Activated T-helper 1 cell treated with anti-CD3 and anti-CD28 coated beads, Interleukin-2, amount 50 U/mL, for 16 hours (primary cell): ENCODE results near the gene CMTM2.
"Not testable (repeated sequence)": the region's sequence is repeated elsewhere in the genome, so short reads cannot be mapped to it uniquely, and the experiment has no call there.

ENCODE experiments used
- DNase-seq, 2 donors: peaks; one replicate each; pipeline ENCODE4 v3.0.0-alpha.2; 2020; ENCODE audit warnings: low read depth in 1 of 2, low spot score in 1 of 2

The CMTM2 gene

DNA sequence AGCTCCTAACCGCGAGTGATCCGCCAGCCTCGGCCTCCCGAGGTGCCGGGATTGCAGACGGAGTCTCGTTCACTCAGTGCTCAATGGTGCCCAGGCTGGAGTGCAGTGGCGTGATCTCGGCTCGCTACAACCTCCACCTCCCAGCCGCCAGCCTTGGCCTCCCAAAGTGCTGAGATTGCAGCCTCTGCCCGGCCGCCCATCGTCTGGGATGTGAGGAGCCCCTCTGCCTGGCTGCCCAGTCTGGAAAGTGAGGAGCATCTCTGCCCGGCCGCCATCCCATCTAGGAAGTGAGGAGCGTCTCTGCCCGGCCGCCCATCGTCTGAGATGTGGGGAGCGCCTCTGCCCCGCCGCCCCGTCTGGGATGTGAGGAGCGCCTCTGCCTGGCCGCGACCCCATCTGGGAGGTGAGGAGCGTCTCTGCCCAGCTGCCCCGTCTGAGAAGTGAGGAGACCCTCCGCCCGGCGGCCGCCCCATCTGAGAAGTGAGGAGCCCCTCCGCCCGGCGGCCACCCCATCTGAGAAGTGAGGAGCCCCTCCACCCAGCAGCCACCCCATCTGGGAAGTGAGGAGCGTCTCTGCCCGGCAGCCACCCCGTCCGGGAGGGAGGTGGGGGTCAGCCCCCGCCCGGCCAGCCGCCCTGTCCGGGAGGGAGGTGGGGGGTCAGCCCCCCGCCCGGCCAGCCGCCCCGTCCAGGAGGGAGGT is 51.4 kb downstream of the CMTM2 start:
- DNase-seq = not testable (repeated sequence)

DNA sequence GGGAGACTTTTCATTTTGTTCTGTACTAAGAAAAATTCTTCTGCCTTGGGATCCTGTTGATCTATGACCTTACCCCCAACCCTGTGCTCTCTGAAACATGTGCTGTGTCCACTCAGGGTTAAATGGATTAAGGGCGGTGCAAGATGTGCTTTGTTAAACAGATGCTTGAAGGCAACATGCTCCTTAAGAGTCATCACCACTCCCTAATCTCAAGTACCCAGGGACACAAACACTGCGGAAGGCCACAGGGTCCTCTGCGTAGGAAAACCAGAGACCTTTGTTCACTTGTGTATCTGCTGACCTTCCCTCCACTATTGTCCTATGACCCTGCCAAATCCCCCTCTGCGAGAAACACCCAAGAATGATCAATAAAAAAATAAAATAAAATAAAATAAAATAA is 52.3 kb downstream of the CMTM2 start:
- DNase-seq = not testable (repeated sequence)

DNA sequence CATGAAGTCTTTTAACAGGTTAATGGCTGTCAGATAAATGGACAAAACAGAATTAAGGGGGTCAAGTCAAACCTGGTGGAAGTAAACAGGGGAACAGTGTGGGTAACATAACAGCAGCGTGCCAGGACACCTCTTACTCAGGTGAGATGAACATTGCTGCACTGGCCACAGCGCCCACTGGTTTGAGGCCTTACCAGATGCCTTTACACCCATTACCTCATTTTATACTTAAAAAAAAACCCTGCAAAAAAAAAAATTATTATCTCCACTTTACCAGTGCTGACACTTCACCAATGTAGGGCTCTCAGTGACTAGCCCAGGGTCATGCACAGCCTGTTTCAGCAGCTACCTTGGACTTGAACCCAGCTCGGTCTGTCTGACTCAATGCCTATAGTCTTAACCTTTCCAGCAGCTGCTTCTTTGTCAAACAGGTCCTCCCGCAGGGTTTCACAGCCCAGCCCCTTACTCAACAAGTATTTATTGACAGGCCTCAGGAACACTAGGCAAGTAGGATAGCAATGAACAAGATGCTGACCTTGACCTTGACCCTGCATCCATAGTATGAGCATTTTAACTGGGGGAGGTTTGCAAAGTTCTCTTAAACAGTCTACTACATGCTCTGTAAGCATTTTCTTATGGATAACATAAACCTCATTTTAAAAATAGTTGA is 55.4 kb downstream of the CMTM2 start:
- DNase-seq = no peak

DNA sequence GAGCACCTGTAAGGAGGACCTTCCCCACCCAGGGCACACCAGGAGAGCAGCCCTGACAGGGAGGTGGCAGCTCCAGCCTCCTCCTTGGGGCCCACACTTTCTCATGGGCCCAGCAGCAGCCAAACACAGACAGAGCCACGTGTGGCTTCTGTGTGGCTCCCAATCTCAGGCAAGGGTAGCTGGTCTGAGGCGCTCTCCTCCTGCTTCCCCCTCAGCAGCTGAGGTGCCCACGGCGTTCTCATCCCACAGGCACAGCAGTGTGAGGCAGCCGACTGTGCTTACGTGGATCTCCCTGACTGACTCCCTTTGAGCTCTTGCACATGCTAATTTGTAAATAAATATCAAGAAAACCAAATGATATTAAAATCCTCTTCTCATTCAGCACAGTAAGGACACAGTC is 56.1 kb downstream of the CMTM2 start:
- no peak for DNase-seq

DNA sequence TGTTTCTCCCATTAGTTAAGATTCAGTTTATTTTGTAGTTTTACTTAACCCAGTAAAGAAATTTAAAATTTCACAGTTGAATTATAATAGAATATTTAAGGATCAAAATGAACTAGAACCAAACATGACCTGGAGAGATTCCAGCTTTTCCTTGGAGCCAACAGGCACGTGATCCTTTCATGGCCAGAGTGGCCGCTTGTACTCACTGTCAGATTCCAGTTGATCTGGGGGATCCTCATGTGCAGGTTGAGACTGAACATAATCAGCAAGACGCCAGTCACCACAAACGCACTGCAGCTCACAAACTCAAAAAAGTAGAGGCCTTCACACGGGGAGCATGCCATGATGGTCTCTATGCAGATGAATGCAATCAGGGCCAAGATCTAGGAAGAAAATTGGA is 56.9 kb downstream of the CMTM2 start:
- no peak for DNase-seq

GRCh38 chr16:66637806-66638205 is 58.5 kb downstream of the CMTM2 start:
- no peak for DNase-seq
